ENCODE measurements around the gene GPC3.

The GPC3 gene

DNA sequence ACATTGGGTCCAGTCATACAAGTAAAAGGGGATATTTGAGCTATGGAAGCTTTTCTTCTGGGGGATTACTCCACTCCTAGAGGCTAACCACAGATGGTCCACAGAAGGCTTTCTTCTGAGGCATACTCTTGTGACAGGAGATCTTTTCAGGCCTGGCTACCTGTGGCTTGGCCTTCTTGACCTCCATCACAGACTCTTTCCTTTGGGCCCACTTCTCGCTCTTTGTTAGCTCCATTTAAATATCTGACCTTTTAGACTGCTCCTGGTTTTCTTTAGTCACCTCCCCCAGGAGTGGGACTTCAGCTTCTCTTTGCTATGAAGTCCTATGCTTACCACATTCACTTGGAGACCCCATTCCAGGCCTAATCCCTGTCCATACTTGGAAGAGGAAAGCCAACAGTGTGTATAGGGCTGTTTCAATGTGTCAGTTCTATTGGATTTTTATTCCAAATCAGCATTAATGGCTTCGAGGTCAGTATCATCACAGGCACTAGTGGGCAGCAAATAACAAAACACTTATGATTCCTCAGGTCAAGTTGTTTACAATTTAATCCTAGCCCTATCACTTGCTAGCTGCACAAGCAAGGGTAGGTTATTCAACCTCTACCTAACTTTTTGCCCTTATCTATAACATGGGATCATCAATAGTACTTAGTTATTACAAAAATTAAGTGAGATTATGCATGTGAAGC lies 26.3 kb downstream of the GPC3 start:
- TF ChIP-seq CTCF (IDR thresholded peaks at IDR 0.05; ENCODE audit: low read depth, low read length, missing control alignments), result no peak
- H3K4me3 ChIP-seq (replicated peaks; ENCODE audit: low read depth, low read length), result no peak overlapping the region
- DNase-seq (ENCODE audit: extremely low read depth, low read depth), result no peak

DNA sequence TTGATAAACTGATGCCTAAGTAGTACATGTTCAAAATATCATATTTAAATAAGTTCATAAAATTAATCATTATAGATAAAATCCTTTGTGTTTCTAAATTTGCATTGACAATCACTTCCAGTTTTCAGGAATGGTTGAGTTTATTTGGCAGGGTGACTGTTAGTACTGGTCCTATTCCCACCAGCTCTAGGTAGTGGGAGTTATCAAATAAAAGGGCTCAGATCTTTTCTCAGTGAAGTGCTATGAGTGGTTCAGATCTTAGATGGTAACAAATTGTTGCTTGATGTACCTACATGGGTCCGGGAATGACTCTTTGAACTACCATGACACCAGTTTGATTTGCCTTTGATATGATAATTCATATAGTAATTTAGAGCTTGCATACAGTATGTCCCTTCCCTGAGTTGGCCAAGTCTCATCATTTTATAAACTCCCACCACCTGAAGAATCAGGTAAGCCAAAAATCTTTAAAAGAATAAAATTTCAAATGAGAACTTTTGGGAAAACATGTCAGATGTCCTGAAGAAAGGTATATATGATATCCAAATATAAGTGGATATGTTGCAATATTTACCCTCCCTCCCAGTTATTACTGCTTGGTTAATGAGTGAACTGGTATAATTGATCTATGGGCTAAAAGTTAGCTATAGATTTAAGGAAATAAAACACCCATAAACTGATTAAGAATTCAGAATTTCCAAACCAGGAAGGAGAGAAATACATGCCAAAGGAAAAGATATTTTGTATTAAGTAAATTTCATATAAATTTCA lies 28.6 kb downstream of the GPC3 start:
- no peak overlapping the region for H3K4me3 ChIP-seq (replicated peaks; ENCODE audit: low read depth, low read length)
- DNase-seq (ENCODE audit: extremely low read depth, low read depth), result no peak
- TF ChIP-seq CTCF (IDR thresholded peaks at IDR 0.05; ENCODE audit: low read depth, low read length, missing control alignments), result no peak

- no peak for DNase-seq (ENCODE audit: extremely low read depth, low read depth)
- no peak overlapping the region for H3K4me3 ChIP-seq (replicated peaks; ENCODE audit: low read depth, low read length)
- no peak for TF ChIP-seq CTCF (IDR thresholded peaks at IDR 0.05; ENCODE audit: low read depth, low read length, missing control alignments)
These were observed 31.5 kb downstream of the GPC3 start for GRCh38 chrX:133953785-133954355.

DNA sequence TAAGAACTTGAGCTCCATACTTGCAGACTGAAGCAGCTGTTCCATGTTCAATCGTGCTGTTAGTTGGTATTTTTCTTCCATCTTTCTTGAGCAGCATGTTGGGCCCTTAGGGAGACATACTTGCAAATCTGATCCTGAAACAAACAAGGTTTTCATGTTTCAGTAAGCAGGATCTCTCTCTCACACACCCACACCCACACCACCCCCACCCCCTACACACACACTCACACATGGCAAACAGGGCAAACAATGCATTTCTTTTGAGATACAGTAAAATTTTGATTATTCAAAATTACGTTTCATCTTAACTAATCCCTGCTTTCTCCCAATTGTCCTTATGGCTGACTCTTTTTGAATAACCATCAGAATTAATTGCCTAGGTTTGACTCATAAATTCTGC lies 32.3 kb downstream of the GPC3 start:
- DNase-seq (ENCODE audit: extremely low read depth, low read depth), result no peak
- no peak overlapping the region for H3K4me3 ChIP-seq (replicated peaks; ENCODE audit: low read depth, low read length)
- no peak for TF ChIP-seq CTCF (IDR thresholded peaks at IDR 0.05; ENCODE audit: low read depth, low read length, missing control alignments)

GRCh38 chrX:133951098-133951497 lies 34.3 kb downstream of the GPC3 start:
- DNase-seq (ENCODE audit: extremely low read depth, low read depth), result no peak
- TF ChIP-seq CTCF (IDR thresholded peaks at IDR 0.05; ENCODE audit: low read depth, low read length, missing control alignments), result no peak
- no peak overlapping the region for H3K4me3 ChIP-seq (replicated peaks; ENCODE audit: low read depth, low read length)

- no peak overlapping the region for H3K4me3 ChIP-seq (replicated peaks; ENCODE audit: low read depth, low read length)
- no peak for DNase-seq (ENCODE audit: extremely low read depth, low read depth)
- no peak for TF ChIP-seq CTCF (IDR thresholded peaks at IDR 0.05; ENCODE audit: low read depth, low read length, missing control alignments)
These were observed 35.2 kb downstream of the GPC3 start for GRCh38 chrX:133950214-133950613.

Measured in HFF-Myc (cell line).